Stimulated activated CD8-positive, alpha-beta memory T cell treated with anti-CD3 and anti-CD28 coated beads, Interleukin-7, amount 100 ng/mL, for 1 hour (primary cell): ENCODE results near the gene STK25.
"Not testable (repeated sequence)": the region's sequence is repeated elsewhere in the genome, so short reads cannot be mapped to it uniquely, and the experiment has no call there.

ENCODE experiments used
- DNase-seq, 2 donors: peaks; one replicate each; pipeline ENCODE4 v3.0.0-alpha.2; 2020; ENCODE audit warnings: low read depth in 2 of 2

The STK25 gene

DNA sequence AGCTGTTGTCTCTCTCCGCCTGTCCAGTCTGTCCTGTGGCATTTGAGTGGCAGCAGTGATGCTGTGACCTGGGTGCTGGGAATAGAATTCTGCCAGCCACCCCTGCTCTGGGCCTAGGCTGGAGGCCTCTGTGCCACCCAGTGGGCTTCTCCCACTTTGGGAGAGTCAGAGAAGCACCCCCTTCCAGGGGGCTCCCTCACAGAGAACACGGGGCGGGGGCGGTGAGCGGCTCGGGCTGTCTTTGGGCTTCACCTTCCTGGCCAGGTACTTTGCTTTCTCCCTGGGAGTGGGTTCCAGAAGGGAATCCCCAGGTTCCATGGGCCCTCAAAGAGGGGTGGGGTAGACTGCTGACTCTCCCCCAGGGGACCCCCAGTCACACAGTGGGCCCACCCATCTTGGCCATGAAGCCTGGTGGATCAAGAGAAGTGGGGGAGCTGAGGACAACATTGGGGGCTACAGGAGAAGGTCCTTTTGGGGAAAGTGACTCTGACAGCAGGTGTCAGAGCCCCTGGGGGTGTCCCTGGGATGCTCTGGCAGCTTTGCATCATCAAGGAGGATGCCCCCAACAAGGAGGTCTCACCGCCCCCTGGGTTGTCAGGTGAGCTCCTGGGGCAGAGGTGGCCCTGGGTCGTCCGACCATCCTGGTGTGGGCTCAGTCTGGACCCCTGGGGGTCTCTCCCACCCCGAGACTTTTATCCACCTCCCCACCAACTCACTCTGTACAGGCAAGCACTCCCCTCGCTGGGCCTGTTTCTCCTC is 31.4 kb upstream of the STK25 start:
- no peak for DNase-seq

DNA sequence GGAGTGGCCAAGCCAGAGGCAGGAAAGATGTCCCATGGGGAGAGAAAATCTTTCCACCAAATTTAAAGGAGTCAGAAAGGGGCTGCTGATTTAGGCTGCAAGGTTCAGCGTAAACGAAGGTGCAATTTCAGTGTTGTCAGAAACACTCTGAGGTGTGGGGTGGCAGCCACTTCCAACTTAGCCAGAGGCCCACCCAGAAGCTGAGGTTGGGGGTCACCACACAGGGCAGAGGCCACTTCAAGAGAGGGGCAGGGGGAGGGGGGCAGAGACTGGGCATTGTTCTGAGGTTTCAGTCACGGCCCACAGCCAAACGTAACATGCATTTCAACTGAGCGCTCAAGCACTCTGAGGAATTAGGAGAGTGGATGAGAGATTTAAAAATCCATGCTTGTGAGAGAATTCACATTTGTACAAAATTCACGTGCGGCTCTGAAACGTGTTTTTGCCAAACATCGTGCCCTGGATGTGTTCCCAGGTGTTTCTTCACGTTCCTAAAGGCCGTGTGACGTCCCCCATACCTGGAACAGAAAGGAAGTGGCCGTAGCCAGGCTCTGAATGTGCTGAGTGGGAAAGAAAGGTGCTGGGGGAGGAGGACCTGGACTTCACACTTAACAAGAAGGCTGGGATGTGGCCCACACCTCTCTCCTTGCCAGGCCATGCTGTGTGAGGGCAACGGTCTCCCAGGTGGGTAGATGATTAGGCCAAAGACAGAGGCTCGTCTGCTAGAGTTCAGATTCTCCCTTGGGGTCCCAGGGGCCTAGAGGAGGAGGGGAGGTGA is 30.6 kb upstream of the STK25 start:
- DNase-seq: no peak

GRCh38 chr2:241535871-241536655 is 27.7 kb upstream of the STK25 start:
- no peak for DNase-seq

DNA sequence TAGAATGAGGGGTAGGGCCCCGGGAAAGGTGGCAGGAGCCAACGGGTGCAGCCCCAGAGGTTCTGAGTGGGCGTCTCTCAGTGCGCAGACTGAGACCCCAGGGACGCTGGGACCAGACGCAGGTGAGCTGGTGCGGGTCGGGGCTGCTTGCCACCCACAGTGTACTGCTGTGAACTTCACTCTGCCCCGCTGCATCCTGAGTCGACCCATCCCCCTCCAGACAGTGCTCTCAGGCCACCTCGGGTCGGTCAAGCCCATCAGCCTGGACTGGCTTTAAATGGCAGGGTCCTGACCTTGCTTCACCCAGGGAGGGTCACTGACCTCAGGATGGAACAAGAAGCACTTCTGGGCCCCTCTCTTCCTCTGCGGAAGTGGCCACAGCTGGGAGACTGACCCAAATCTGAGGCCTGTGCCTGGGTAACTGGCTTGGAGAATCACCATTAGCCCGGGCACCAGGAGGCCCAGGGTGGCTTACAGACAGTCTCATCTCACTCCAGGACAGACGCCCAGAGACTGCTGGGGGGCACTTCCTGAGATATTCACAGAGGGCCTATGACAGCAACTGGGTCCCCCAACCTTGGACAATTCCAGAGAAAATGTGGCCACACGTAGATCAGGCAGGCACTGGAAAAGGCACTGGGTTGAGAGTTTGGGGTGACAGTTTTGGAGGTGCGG is 26.5 kb upstream of the STK25 start:
- no peak for DNase-seq

GRCh38 chr2:241534293-241534692 is 25.9 kb upstream of the STK25 start:
- DNase-seq: no peak

DNA sequence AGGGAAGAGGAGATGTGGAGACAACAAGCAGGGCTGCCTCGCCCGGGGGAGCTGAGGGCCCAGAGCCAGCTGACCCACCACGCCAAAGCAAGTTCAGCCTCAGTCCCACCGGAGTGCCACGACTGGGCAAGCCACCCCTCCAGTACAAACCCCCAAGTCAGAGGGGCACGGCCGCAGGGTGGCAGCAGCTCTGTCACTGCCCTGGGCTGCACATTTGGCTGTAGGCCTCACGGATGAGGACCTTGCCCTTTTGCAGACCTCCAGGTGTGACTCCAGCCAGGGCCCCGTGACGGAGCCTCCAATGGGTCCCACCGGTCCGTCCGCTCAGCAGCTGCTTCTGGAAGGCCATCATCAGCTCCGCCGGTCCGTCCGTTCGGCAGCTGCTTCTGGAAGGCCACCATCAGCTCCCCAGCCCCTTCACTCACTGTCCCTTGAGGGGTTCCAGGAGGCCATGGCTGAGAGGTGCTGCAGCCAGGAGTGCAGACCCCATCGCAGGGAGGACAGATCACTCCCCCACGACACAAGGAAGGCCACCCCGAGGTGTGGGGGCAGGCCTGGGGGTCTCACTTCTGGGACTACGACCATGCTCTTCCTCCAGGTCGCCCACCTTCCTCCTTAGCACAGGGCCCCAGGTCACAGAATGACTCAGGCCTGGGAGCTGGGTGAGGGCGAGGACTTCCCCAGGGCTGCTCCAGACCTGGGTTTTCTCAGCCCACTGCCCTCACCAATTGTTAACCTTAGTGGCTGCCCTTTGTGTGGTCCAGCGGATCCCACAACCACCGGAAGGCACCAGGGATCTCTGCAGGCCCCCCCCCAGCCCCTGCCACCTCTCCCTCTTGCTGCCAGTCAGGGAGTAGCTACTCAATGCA is 24.6 kb upstream of the STK25 start:
- no peak for DNase-seq

GRCh38 chr2:241532168-241532567 is 23.8 kb upstream of the STK25 start:
- no peak for DNase-seq

- no peak for DNase-seq
Observed at GRCh38 chr2:241531161-241531722, 22.9 kb upstream of the STK25 start.

DNA sequence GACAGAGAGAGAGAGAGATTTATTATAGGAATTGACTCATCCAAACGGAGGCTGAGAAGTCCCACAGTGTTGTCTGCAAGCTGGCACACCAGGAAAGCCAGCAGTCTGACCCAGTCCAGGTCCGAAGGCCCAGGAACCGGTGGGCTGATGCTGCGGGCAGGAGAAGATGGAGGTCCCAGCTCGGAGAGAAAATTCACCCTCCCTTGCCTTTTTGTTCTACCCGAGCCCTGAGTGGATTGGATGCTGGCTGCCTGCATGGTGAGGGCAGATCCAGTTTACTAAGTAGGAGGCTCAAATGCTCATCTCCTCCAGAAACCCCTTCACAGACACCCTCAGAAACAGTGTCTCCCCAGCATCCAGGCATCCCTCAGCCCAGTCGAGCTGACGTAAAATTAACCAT is 22.2 kb upstream of the STK25 start:
- no peak for DNase-seq

DNA sequence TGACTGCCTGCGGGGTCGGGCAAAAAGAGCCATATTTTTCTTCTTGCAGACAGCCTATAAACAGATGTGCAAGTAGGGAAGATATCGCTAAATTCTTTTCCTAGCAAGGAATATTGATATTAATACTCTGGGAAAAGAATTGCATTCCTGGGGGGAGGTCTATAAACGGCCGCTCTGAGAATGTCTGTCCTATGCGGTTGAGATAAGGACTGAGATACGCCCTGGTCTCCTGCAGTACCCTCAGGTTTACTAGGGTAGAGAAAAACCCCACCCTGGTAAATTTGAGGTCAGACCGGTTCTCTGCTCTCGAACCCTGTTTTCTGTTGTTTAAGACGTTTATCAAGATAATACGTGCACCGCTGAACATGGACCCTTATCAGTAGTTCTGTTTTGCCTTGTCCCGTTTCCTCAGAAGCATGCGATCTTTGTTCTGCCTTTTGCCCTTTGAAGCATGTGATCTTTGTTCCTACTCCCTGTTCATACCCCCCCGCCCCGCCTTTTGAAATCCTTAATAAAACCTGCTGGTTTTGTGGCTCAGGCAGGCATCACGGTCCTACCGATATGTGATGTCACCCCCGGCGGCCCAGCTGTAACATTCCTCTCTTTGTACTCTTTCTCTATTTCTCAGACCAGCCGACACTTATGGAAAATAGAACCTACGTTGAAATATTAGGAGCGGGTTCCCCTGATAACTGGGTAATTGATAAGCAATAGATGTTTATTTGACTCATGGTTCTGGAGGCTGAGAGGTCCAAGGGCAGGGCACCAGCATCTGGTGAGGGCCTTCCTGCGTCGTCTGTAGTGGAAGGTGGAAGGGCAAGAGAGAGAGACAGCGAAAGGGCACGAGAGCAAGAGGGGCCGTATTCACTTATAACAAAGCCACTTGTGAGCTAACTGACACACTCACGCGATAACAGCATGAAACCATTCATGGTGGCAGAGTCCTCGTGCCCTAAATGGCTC is 17.7 kb upstream of the STK25 start:
- DNase-seq: not testable (repeated sequence)

GRCh38 chr2:241522477-241522876 is 14.1 kb upstream of the STK25 start:
- DNase-seq: no peak

GRCh38 chr2:241519669-241520068 is 11.3 kb upstream of the STK25 start:
- no peak for DNase-seq

GRCh38 chr2:241517297-241517696 is 8.9 kb upstream of the STK25 start:
- DNase-seq: no peak

- DNase-seq: no peak
Observed at GRCh38 chr2:241516520-241516965, 8.2 kb upstream of the STK25 start.

- DNase-seq: no peak
Observed at GRCh38 chr2:241514986-241515737, 6.8 kb upstream of the STK25 start.

DNA sequence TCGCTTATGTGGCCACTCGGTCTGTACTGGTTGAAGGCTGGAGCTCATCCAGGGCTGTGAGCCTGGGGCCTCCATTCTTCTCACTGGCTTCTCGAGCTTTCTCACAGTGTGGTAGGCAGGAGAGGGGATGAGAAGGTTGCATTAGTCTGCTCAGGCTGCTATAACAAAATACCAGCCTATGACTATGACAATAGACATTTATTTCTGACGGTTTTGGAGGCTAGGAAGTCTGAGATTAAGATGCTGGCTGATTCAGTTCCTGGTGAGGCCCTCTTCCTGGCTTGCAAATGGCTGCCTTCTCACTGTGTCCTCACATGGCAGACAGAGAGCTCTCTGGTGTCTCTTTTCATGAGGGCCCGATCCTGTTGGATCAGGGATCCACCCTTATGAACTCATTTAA is 6.2 kb upstream of the STK25 start:
- DNase-seq: no peak

DNA sequence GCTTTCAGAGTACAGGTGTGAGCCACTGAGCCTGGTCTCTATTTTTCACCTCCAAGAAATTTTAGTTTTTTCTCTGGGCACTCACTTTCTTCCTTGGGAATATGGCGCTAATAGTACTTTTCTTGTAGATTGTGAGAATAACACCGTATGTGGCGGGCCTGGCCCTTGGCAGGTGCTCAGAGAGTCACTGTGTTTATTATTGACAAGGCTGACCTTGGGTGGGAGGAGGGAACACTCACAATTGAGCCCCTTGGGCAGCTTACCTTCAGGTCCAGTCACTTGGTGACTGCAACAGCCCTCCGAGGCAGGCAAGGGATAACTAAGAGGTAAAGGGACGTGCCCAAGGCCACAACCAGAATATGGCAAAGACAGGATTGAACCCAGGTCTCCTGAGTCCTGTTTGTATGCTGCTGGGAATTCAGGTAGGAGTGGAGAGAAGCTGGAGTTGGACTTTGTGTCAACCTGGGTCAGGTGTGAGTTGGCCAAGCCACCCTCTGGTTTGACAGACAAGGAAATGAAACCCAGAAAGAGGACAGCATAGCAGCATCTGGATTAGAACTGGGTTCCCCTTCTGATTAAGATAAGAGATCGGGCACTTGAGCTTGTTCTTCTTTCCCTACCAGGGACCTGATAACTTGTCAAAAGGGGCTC is 2.8 kb upstream of the STK25 start:
- DNase-seq: no peak

GRCh38 chr2:241509155-241509784 is 886 bp upstream of the STK25 start:
- DNase-seq: no peak
